Right lung (tissue), 5 donors: ENCODE results near the gene CCDC183. TPM values are rescaled to one million over a fixed set of nuclear protein-coding genes. Genes with fewer than 3 reads are reported as not detected.
"Not testable (repeated sequence)": the region's sequence is repeated elsewhere in the genome, so short reads cannot be mapped to it uniquely, and the experiment has no call there.

ENCODE experiments used
- DNase-seq, 2 donors: peaks; one replicate each; pipeline ENCODE4 v3.0.0-alpha.2; 2013
- polyA plus RNA-seq, 5 donors: library from polyadenylated mRNA; unstranded; fragments of 120-200 nt; gene quantifications; one replicate each; pipeline versions ENCODE4 v1.2.1 to v1.2.3, GENCODE V29; 2013; ENCODE audit warnings: inconsistent platforms in 1 of 5, low replicate concordance in 1 of 5; ENCODE audit not compliant: insufficient read length in 5 of 5, insufficient read depth in 1 of 5

CCDC183 gene
- polyA plus RNA-seq, 5 donors = 5.9 to 10.6 (median 7.7) TPM

GRCh38 chr9:136760424-136760823 lies 35.7 kb upstream of the CCDC183 start:
- DNase-seq = no peak

- DNase-seq = not testable (repeated sequence)
Observed at GRCh38 chr9:136760834-136761544, 35.1 kb upstream of the CCDC183 start.

GRCh38 chr9:136761545-136761981 lies 34.6 kb upstream of the CCDC183 start:
- DNase-seq = no peak

GRCh38 chr9:136762221-136762691 lies 33.9 kb upstream of the CCDC183 start:
- no peak for DNase-seq

- no peak for DNase-seq
Observed at GRCh38 chr9:136762915-136763648, 33.1 kb upstream of the CCDC183 start.

GRCh38 chr9:136763649-136764035 lies 32.5 kb upstream of the CCDC183 start:
- DNase-seq = no peak

- DNase-seq = no peak
Observed at GRCh38 chr9:136764301-136764891, 31.7 kb upstream of the CCDC183 start, which contains the start of gene LCN15. Gene LCN15 (minus strand): TSS chr9:136764518. CDS start chr9:136764488, 30 bp downstream.

GRCh38 chr9:136765041-136765440 lies 31.1 kb upstream of the CCDC183 start:
- no peak for DNase-seq

- DNase-seq = not testable (repeated sequence)
Observed at GRCh38 chr9:136765745-136766409, 30.3 kb upstream of the CCDC183 start.

GRCh38 chr9:136766410-136767120 lies 29.6 kb upstream of the CCDC183 start:
- not testable (repeated sequence) for DNase-seq

- no peak for DNase-seq
Observed at GRCh38 chr9:136769710-136770191, 26.4 kb upstream of the CCDC183 start.

GRCh38 chr9:136771907-136772415 lies 24.2 kb upstream of the CCDC183 start:
- no peak for DNase-seq

- no peak for DNase-seq
Observed at GRCh38 chr9:136773386-136774044, 22.6 kb upstream of the CCDC183 start.

- DNase-seq = no peak
Observed at GRCh38 chr9:136774416-136775045, 21.6 kb upstream of the CCDC183 start.

- no peak for DNase-seq
Observed at GRCh38 chr9:136775191-136775590, 20.9 kb upstream of the CCDC183 start.

GRCh38 chr9:136776947-136777346 lies 19.2 kb upstream of the CCDC183 start:
- no peak for DNase-seq

- no peak for DNase-seq
Observed at GRCh38 chr9:136777359-136777758, 18.8 kb upstream of the CCDC183 start.

- no peak for DNase-seq
Observed at GRCh38 chr9:136779808-136780207, 16.3 kb upstream of the CCDC183 start.

- DNase-seq = no peak
Observed at GRCh38 chr9:136782452-136782851, 13.7 kb upstream of the CCDC183 start.
